GM12874 (cell line): ENCODE measurements around the gene PLEKHA8.

Experiments used
- TF ChIP-seq, protein P1 (sequence below): IDR thresholded peaks from 2 replicates; pipeline ENCODE4 v1.5.1; 2011; ENCODE audit warnings: low read depth, mild to moderate bottlenecking, control low read depth, low read length, moderate library complexity; ENCODE audit not compliant: insufficient read depth

Gene PLEKHA8

DNA sequence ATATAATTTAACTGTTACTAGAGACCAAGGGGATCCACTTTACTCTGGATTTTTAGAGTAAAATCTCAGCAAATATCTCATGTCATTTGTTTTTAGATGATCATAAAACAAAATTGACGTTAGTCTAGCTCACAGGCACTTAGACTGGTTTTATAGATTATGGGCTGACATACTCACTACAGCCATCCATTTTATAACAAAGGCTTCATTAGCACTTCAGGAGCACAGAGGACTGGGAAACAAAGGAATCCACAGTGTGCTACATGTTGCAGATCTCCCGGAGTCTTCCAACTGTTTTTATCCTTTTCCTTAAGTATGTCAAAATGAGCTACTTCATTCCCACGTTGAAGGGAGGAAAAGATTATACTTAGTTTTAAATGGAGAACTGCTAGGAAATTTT lies 22.7 kb upstream of the PLEKHA8 start:
- TF ChIP-seq, protein P1, sequence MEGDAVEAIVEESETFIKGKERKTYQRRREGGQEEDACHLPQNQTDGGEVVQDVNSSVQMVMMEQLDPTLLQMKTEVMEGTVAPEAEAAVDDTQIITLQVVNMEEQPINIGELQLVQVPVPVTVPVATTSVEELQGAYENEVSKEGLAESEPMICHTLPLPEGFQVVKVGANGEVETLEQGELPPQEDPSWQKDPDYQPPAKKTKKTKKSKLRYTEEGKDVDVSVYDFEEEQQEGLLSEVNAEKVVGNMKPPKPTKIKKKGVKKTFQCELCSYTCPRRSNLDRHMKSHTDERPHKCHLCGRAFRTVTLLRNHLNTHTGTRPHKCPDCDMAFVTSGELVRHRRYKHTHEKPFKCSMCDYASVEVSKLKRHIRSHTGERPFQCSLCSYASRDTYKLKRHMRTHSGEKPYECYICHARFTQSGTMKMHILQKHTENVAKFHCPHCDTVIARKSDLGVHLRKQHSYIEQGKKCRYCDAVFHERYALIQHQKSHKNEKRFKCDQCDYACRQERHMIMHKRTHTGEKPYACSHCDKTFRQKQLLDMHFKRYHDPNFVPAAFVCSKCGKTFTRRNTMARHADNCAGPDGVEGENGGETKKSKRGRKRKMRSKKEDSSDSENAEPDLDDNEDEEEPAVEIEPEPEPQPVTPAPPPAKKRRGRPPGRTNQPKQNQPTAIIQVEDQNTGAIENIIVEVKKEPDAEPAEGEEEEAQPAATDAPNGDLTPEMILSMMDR, result no peak

DNA sequence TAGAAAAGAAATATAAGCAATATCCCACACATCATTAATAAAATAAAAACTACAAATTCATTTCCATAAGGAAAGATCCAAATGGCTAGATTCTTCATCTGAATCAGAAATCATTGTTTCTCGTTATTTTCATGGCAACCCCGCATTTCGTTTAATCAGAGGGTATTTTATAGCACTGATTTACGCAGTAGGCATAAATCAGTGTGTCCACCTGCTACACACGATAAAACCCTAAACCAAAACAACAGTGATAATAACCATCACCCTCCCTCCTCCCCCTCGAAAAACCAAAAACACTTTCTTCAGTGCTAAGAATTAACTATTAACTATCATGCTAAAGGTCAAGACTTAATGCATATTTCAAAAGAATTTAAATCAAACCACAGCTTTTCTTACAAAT lies 18.2 kb upstream of the PLEKHA8 start:
- TF ChIP-seq, protein P1, result no peak

DNA sequence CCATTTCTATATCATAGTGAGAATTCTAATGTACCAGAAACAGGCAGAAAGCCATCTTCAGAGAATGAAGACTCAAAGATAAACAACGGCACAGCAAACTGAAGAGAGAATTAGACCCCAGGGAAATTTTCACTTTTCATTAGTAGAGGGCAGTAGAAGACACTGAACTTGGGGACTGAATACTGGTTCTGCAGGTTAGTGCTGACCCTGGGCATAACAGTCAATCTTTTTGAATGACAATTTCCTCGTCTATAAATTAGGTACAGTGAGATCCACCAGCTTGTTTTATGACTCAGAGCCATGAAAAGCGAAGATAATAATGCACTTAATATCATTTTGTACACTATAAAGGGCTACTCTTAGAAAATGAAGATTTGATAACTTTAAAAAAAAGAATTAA lies 15.5 kb upstream of the PLEKHA8 start:
- TF ChIP-seq, protein P1, result no peak

DNA sequence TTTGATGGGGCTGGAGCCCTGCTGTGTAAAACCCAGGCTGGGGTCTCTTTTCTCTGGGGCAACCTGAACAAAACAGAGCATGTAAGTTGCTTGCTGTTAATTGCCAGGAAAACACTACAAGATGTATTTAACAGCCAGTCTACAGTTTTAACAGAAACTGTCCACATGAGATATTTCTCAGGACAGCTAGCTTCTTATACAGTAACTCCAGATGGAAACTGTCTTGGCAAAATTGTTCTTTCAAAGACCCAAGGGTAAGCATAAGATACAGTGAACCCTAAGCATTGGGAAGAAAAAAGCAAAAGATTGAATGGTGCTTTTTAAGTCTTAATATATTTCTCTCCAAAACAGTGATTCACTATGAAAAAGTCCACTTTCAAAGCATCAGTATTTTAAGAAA lies 9.8 kb upstream of the PLEKHA8 start:
- TF ChIP-seq, protein P1, result no peak

DNA sequence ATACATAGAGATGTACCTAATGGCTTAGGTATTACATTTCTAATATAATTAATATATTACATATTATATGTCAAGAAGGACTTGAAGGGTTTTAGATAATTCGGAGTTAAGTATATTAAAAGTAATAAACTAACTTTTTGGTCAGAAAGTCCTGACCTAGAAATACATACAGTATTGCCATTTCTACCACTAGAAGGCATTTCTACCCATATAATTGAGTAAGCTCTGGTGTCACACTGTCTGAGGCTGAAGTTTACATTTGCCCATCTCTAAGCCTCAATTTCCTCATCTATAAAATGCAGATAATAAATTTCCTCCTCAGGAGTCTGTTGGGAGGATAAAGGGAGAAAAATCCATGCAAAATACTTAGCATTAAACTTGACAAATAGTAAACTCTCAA lies 8.8 kb upstream of the PLEKHA8 start:
- TF ChIP-seq, protein P1, result no peak

DNA sequence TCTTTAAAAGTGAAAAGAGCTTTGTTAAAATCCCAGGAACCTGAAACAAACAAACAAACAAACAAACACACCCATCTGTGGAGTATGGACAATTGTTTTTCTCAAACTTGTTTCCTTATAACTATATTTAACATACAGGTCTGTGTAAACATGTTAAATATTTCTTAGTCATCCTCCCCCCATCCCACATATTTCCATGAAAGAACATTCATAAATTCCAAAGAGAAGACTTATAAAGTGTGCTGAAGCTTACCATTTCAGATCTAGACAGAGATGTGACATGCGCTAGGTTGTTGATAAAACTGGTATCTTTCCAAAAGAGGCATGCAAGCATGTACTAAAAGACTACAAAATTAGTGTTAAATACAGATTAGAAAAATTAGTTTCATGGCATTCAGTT lies 8.3 kb upstream of the PLEKHA8 start:
- TF ChIP-seq, protein P1, result no peak

DNA sequence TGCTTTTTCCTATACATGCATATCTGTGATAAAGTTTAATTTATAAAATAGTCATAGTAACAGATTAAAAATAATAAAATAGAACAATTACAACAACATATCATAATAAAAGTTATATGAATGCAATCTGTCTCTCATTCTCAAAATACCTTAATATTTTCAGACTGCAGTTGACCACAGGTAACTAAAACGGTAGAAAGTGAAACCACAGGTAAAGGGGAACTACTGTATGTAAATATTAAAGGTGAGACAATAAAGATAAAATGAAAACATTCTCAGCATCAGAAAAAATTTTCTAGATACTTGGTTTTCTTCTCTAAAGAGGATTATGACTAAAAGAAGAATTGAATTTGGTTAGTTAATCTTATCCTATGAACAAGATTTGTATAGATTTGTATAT lies 7.7 kb upstream of the PLEKHA8 start:
- TF ChIP-seq, protein P1, result no peak

DNA sequence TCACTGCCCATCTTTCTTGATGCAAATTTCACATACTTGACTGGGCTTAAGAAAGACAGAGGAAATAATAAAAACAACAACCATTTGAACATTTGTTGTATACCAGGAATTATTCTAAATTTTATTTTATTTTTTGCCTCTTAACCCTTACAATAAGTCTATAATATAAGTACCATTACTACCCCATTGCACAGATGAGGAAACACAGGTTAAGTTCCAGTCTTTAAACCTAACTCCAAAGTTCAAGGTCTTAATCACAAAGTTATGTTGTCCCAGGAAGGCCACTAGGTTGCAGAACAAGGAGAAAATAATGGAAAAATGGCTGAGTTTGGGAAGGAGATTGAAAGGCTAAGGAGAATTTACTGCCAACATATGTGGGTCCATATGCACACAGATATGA lies 5.2 kb upstream of the PLEKHA8 start:
- TF ChIP-seq, protein P1, result no peak
